ENCODE measurements around the gene ZNF621. TPM values are rescaled to one million over a fixed set of nuclear protein-coding genes. Genes with fewer than 3 reads are reported as not detected.
"Not testable (repeated sequence)": the region's sequence is repeated elsewhere in the genome, so short reads cannot be mapped to it uniquely, and the experiment has no call there.

ZNF621 gene
- polyA plus RNA-seq, 1 donor (not counting 4 experiments of a cell fraction or from before 2014, with no cell fraction given): 14.3 TPM

DNA sequence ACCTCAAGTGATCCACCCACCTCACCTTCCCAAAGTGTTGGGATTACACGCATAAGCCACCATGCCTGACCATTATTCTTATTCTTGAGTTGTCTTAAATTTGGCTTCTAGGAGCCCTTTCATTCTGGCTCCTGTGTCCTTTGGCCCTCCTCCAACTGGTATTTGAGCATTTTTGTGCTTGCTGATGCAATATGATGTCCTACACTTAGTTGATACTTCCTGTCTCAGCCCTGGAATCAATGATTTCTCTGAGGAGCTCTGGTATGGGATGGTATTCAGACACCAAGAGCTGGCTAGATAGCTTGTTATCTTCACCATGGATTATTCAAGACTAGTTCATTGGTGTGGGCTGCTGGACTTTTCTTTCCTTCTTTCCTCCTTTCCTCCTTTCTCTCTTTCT, 25.4 kb downstream of the ZNF621 start:
- H3K4me3 ChIP-seq (ENCODE audit: control insufficient read depth in 2 of 3, extremely low read depth in 1 of 3, insufficient read depth in 2 of 3, low read depth in 1 of 3, low read length in 3 of 3): no peak overlapping the region
- no peaks in the 10 kb centered on the region for H3K9me1 ChIP-seq (ENCODE audit: control insufficient read depth, extremely low read depth, insufficient read depth, low read length)
- FAIRE-seq (no peak), DNase-seq (ENCODE audit: low read depth, low spot score) (no peak)
- H4K20me1 ChIP-seq (ENCODE audit: control insufficient read depth, extremely low read depth, insufficient read depth, low read length): no peaks in the 10 kb centered on the region
- no peak for TF ChIP-seq EZH2 (IDR thresholded peaks at IDR 0.05; ENCODE audit: low read length)
- TF ChIP-seq, protein P1, sequence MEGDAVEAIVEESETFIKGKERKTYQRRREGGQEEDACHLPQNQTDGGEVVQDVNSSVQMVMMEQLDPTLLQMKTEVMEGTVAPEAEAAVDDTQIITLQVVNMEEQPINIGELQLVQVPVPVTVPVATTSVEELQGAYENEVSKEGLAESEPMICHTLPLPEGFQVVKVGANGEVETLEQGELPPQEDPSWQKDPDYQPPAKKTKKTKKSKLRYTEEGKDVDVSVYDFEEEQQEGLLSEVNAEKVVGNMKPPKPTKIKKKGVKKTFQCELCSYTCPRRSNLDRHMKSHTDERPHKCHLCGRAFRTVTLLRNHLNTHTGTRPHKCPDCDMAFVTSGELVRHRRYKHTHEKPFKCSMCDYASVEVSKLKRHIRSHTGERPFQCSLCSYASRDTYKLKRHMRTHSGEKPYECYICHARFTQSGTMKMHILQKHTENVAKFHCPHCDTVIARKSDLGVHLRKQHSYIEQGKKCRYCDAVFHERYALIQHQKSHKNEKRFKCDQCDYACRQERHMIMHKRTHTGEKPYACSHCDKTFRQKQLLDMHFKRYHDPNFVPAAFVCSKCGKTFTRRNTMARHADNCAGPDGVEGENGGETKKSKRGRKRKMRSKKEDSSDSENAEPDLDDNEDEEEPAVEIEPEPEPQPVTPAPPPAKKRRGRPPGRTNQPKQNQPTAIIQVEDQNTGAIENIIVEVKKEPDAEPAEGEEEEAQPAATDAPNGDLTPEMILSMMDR (optimal IDR thresholded peaks at IDR 0.05 in 1 of 3, IDR thresholded peaks at IDR 0.05 in 1 of 3, conservative IDR thresholded peaks at IDR 0.05 in 1 of 3; ENCODE audit: extremely low read depth in 1 of 3, insufficient read depth in 2 of 3, low read length in 3 of 3): no peak
- no peaks in the 10 kb centered on the region for H3K4me1 ChIP-seq (ENCODE audit: control insufficient read depth, extremely low read depth, insufficient read depth, low read length)
- dilution Hi-C loops (cut with MboI; ENCODE audit: extremely low pct_ligation_motif_present, low sequenced_read_pairs): no loop called here
- no peak overlapping the region for H3K9ac ChIP-seq (ENCODE audit: control insufficient read depth, extremely low read depth, insufficient read depth, low read length)
- H2AFZ ChIP-seq (ENCODE audit: control insufficient read depth, low read length): no peak overlapping the region
- H3K79me2 ChIP-seq (ENCODE audit: control insufficient read depth, insufficient read depth, low read length): no peaks in the 10 kb centered on the region
- no peaks in the 10 kb centered on the region for H3K9me3 ChIP-seq (ENCODE audit: control insufficient read depth, low read depth, low read length)
- H3K27ac ChIP-seq (ENCODE audit: control insufficient read depth, insufficient read depth, low read length): no peak overlapping the region
- no peak overlapping the region for H3K4me2 ChIP-seq (ENCODE audit: control insufficient read depth, extremely low read depth, insufficient read depth, low read depth, low read length)
- no peaks in the 10 kb centered on the region for H3K36me3 ChIP-seq (ENCODE audit: control insufficient read depth in 2 of 2, extremely low read depth in 1 of 2, insufficient read depth in 2 of 2, low read length in 2 of 2)
- H3K27me3 ChIP-seq (ENCODE audit: control insufficient read depth, extremely low read depth, insufficient read depth, low read length): no peaks in the 10 kb centered on the region

- Histone ChIP-seq H3K36me3 (ENCODE audit: control insufficient read depth in 2 of 2, extremely low read depth in 1 of 2, insufficient read depth in 2 of 2, low read length in 2 of 2) (no peaks in the 10 kb centered on the region), H3K4me3 (ENCODE audit: control insufficient read depth in 2 of 3, extremely low read depth in 1 of 3, insufficient read depth in 2 of 3, low read depth in 1 of 3, low read length in 3 of 3) (no peak overlapping the region), H4K20me1 (ENCODE audit: control insufficient read depth, extremely low read depth, insufficient read depth, low read length) (no peaks in the 10 kb centered on the region), H3K9ac (ENCODE audit: control insufficient read depth, extremely low read depth, insufficient read depth, low read length) (no peak overlapping the region), H3K9me1 (ENCODE audit: control insufficient read depth, extremely low read depth, insufficient read depth, low read length) (no peaks in the 10 kb centered on the region), H2AFZ (ENCODE audit: control insufficient read depth, low read length) (no peak overlapping the region), H3K27ac (ENCODE audit: control insufficient read depth, insufficient read depth, low read length) (no peak overlapping the region), H3K4me2 (ENCODE audit: control insufficient read depth, extremely low read depth, insufficient read depth, low read depth, low read length) (no peak overlapping the region), H3K79me2 (ENCODE audit: control insufficient read depth, insufficient read depth, low read length) (no peaks in the 10 kb centered on the region), H3K27me3 (ENCODE audit: control insufficient read depth, extremely low read depth, insufficient read depth, low read length) (no peaks in the 10 kb centered on the region), H3K4me1 (ENCODE audit: control insufficient read depth, extremely low read depth, insufficient read depth, low read length) (no peaks in the 10 kb centered on the region), H3K9me3 (ENCODE audit: control insufficient read depth, low read depth, low read length) (no peaks in the 10 kb centered on the region)
- TF ChIP-seq EZH2 (IDR thresholded peaks at IDR 0.05; ENCODE audit: low read length): no peak
- TF ChIP-seq, protein P1 (optimal IDR thresholded peaks at IDR 0.05 in 1 of 3, IDR thresholded peaks at IDR 0.05 in 1 of 3, conservative IDR thresholded peaks at IDR 0.05 in 1 of 3; ENCODE audit: extremely low read depth in 1 of 3, insufficient read depth in 2 of 3, low read length in 3 of 3): no peak
- DNase-seq (ENCODE audit: low read depth, low spot score) (no peak), FAIRE-seq (no peak)
- dilution Hi-C loops (cut with MboI; ENCODE audit: extremely low pct_ligation_motif_present, low sequenced_read_pairs): no loop called here
These were observed 32.9 kb downstream of the ZNF621 start for GRCh38 chr3:40557575-40558161.

GRCh38 chr3:40562482-40562881, 37.7 kb downstream of the ZNF621 start:
- dilution Hi-C loops (cut with MboI; ENCODE audit: extremely low pct_ligation_motif_present, low sequenced_read_pairs); H2AFZ ChIP-seq (ENCODE audit: control insufficient read depth, low read length); FAIRE-seq; H3K9ac ChIP-seq (ENCODE audit: control insufficient read depth, extremely low read depth, insufficient read depth, low read length); H3K4me3 ChIP-seq (ENCODE audit: control insufficient read depth in 2 of 3, extremely low read depth in 1 of 3, insufficient read depth in 2 of 3, low read depth in 1 of 3, low read length in 3 of 3); H3K9me3 ChIP-seq (ENCODE audit: control insufficient read depth, low read depth, low read length); H4K20me1 ChIP-seq (ENCODE audit: control insufficient read depth, extremely low read depth, insufficient read depth, low read length); H3K79me2 ChIP-seq (ENCODE audit: control insufficient read depth, insufficient read depth, low read length); H3K9me1 ChIP-seq (ENCODE audit: control insufficient read depth, extremely low read depth, insufficient read depth, low read length); H3K27ac ChIP-seq (ENCODE audit: control insufficient read depth, insufficient read depth, low read length); H3K36me3 ChIP-seq (ENCODE audit: control insufficient read depth in 2 of 2, extremely low read depth in 1 of 2, insufficient read depth in 2 of 2, low read length in 2 of 2); DNase-seq (ENCODE audit: low read depth, low spot score); H3K27me3 ChIP-seq (ENCODE audit: control insufficient read depth, extremely low read depth, insufficient read depth, low read length); H3K4me1 ChIP-seq (ENCODE audit: control insufficient read depth, extremely low read depth, insufficient read depth, low read length); H3K4me2 ChIP-seq (ENCODE audit: control insufficient read depth, extremely low read depth, insufficient read depth, low read depth, low read length): not testable (repeated sequence)

DNA sequence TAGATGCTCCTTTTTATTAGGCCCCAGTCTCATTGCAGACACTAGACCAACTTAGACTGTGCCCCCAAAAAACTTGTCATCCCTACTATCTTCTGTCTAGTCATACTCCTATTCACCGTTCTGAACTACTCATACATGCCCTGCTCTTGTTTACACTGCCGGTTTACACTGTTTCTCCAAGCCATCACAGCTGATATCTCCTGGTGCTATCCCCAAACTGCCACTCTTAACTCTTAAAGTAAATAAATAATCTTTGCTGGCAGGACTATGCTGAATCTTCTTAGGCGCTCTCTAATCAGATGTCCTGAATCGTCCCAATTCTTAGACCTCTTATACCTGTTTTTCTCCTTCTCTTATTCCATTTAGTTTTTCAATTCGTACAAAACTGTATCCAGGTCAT, 40.9 kb downstream of the ZNF621 start:
- H3K9ac ChIP-seq (ENCODE audit: control insufficient read depth, extremely low read depth, insufficient read depth, low read length); FAIRE-seq; H3K27ac ChIP-seq (ENCODE audit: control insufficient read depth, insufficient read depth, low read length); H3K4me2 ChIP-seq (ENCODE audit: control insufficient read depth, extremely low read depth, insufficient read depth, low read depth, low read length); H3K9me3 ChIP-seq (ENCODE audit: control insufficient read depth, low read depth, low read length); dilution Hi-C loops (cut with MboI; ENCODE audit: extremely low pct_ligation_motif_present, low sequenced_read_pairs); H2AFZ ChIP-seq (ENCODE audit: control insufficient read depth, low read length); H3K36me3 ChIP-seq (ENCODE audit: control insufficient read depth in 2 of 2, extremely low read depth in 1 of 2, insufficient read depth in 2 of 2, low read length in 2 of 2); H3K9me1 ChIP-seq (ENCODE audit: control insufficient read depth, extremely low read depth, insufficient read depth, low read length); DNase-seq (ENCODE audit: low read depth, low spot score); H3K27me3 ChIP-seq (ENCODE audit: control insufficient read depth, extremely low read depth, insufficient read depth, low read length); H4K20me1 ChIP-seq (ENCODE audit: control insufficient read depth, extremely low read depth, insufficient read depth, low read length); H3K79me2 ChIP-seq (ENCODE audit: control insufficient read depth, insufficient read depth, low read length); H3K4me1 ChIP-seq (ENCODE audit: control insufficient read depth, extremely low read depth, insufficient read depth, low read length); H3K4me3 ChIP-seq (ENCODE audit: control insufficient read depth in 2 of 3, extremely low read depth in 1 of 3, insufficient read depth in 2 of 3, low read depth in 1 of 3, low read length in 3 of 3): not testable (repeated sequence)
